ENCODE measurements around the gene IL11RA. TPM values are rescaled to one million over a fixed set of nuclear protein-coding genes. Genes with fewer than 3 reads are reported as not detected.

IL11RA gene
- total and polyA plus RNA-seq, 9 of the 15 experiments (the other 6 are each of a cell fraction or from before 2014, with no cell fraction given): 0.11 to 5.8 (median 2.8) TPM

DNA sequence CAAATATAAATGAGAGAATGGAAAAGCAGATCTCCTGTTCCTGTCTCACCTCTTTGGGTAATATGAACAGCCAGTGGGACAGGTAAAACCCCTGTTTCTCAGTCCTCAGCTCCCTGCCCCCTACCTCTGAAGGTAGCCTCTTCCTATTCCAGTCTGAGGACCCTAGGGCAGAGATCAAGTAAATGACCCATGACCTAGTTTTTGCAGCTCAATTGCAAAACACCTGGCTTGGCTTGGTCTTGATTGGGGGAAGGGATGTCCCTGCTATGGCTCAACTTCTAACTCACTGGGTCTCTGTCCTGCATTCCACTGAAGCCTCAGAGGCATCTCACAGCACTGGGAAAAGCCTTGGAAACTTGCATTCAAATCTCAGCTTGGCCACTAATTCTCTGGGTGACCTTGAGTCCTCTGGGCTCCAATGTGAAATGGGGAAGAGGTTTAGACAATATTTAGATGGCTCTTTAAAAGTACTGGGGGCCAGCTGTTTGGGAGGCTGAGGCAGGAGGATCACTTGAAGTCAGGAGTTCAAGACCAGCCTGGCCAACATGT is 7.1 kb upstream of the IL11RA start:
- peaks cover 19% of the 10 kb centered on the region; the same call in 2 of the 3 replicates for H3K36me3 ChIP-seq (ENCODE audit: control insufficient read depth, insufficient read depth, low read length)
- no peaks in the 10 kb centered on the region for H3K9me3 ChIP-seq (replicated peaks; ENCODE audit: control insufficient read depth, insufficient read depth, low read depth, low read length)
- H3K27me3 ChIP-seq (ENCODE audit: control insufficient read depth in 2 of 2, insufficient read depth in 2 of 2, low read length in 2 of 2): no peaks in the 10 kb centered on the region
- H3K9me1 ChIP-seq (ENCODE audit: control insufficient read depth, insufficient read depth, low read length): peaks cover 7% of the 10 kb centered on the region
- ChIA-PET POLR2A (interaction anchor here (1.6 kb wide), 1 partner anchor 9 kb away, joined by 3 read pairs; no protein-coding TSS in a partner anchor), CTCF (ENCODE audit: low intra/inter-chr PET ratio) (no interaction called here)
- BruUV-seq (replicated peaks): no TSS peak
- intact Hi-C loops (cut with micrococcal nuclease) (no loop called here), in situ Hi-C loops (cut with MboI) (no loop called here)
- no peak overlapping the region; a peak in 1 of 4 replicates for H3K9ac ChIP-seq (ENCODE audit: insufficient read depth in 1 of 2, low read depth in 2 of 2, low read length in 2 of 2)
- TF ChIP-seq, protein P1, sequence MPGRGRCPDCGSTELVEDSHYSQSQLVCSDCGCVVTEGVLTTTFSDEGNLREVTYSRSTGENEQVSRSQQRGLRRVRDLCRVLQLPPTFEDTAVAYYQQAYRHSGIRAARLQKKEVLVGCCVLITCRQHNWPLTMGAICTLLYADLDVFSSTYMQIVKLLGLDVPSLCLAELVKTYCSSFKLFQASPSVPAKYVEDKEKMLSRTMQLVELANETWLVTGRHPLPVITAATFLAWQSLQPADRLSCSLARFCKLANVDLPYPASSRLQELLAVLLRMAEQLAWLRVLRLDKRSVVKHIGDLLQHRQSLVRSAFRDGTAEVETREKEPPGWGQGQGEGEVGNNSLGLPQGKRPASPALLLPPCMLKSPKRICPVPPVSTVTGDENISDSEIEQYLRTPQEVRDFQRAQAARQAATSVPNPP (IDR thresholded peaks at IDR 0.05; ENCODE audit: borderline replicate concordance, insufficient read depth, insufficient read length): no peak
- TF ChIP-seq CEBPB (tag; IDR thresholded peaks at IDR 0.05): peak; percentile 33; the same call in 1 of the 2 replicates
- peaks cover 21% of the 10 kb centered on the region for H3K79me2 ChIP-seq (ENCODE audit: control insufficient read depth, insufficient read depth, low read length)
- H3K4me2 ChIP-seq (ENCODE audit: insufficient read depth, low read length): no peak overlapping the region
- ATAC-seq: no peak
- H2AFZ ChIP-seq (ENCODE audit: low read depth, low read length): no peak overlapping the region
- H3K27ac ChIP-seq (ENCODE audit: extremely low read depth, low read depth, low read length): no peak overlapping the region
- no peaks in the 10 kb centered on the region for H4K20me1 ChIP-seq (replicated peaks; ENCODE audit: control insufficient read depth, insufficient read depth, low read length)
- FAIRE-seq: no peak
- no peak for DNase-seq (ENCODE audit: extremely low read depth in 1 of 4, low spot score in 3 of 4)
- H3K4me1 ChIP-seq (replicated peaks in 1 of 2; ENCODE audit: control insufficient read depth in 2 of 2, insufficient read depth in 2 of 2, low read length in 2 of 2): peaks cover 16 to 21% of the 10 kb centered on the region in 2 experiments; a peak in 4 of 5 replicates
- H3K4me3 ChIP-seq: no peak overlapping the region
